Neural cell (in vitro differentiated cells): ENCODE data around the gene DLG4. TPM values are rescaled to one million over a fixed set of nuclear protein-coding genes. Genes with fewer than 3 reads are reported as not detected.

ENCODE experiments used
- H2AFZ ChIP-seq: fragments of 200-600, 300-800 bp; sonication (generic), shearing (Covaris generic); 2 replicates; pipeline ENCODE4 v1.6.0; 2014; ENCODE audit warnings: low read depth, mild to moderate bottlenecking, antibody characterized with exemption, low read length, moderate library complexity
- H3F3A ChIP-seq: fragments of 200-600 bp; shearing (Covaris generic); 2 replicates; pipeline ENCODE4 v1.6.1; 2016; ENCODE audit warnings: mild to moderate bottlenecking, moderate library complexity, mixed read lengths, antibody characterized with exemption, low read length; ENCODE audit not compliant: insufficient read depth, poor library complexity, severe bottlenecking
- H3K27ac ChIP-seq: fragments of 200-600, 300-800 bp; sonication (generic), shearing (Covaris generic); 2 replicates; pipeline ENCODE4 v1.5.1; 2014; ENCODE audit warnings: mild to moderate bottlenecking, low read length, moderate library complexity
- H3K27me3 ChIP-seq: fragments of 300-800, 200-600 bp; sonication (generic), shearing (Covaris generic); 2 replicates; pipeline ENCODE4 v1.6.0; 2014; ENCODE audit warnings: mild to moderate bottlenecking, low read depth, low read length, moderate library complexity; ENCODE audit not compliant: insufficient read depth
- H3K36me3 ChIP-seq: fragments of 300-800, 200-600 bp; sonication (generic), shearing (Covaris generic); 2 replicates; pipeline ENCODE4 v1.5.1; 2014; ENCODE audit warnings: mild to moderate bottlenecking, antibody characterized with exemption, low read length, moderate library complexity; ENCODE audit not compliant: insufficient read depth
- H3K4me2 ChIP-seq: fragments of 300-800, 200-600 bp; sonication (generic), shearing (Covaris generic); 2 replicates; pipeline ENCODE4 v1.6.0; 2014; ENCODE audit warnings: mild to moderate bottlenecking, low read length
- H3K4me3 ChIP-seq: fragments of 300-800, 200-600 bp; sonication (generic), shearing (Covaris generic); 2 replicates; pipeline ENCODE4 v1.5.1; 2014; ENCODE audit warnings: mild to moderate bottlenecking, low read length, moderate library complexity
- H3K79me2 ChIP-seq: fragments of 200-600 bp; shearing (Covaris generic); replicated peaks from 2 replicates; pipeline ENCODE4 v1.6.0; 2014; ENCODE audit warnings: mild to moderate bottlenecking, low read length, moderate library complexity; ENCODE audit not compliant: insufficient read depth
- H3K9ac ChIP-seq: fragments of 300-800, 200-600 bp; sonication (generic), shearing (Covaris generic); 2 replicates; pipeline ENCODE4 v1.6.1; 2016; ENCODE audit warnings: mild to moderate bottlenecking, low read length, mixed read lengths
- H3K9me2 ChIP-seq: fragments of 200-600 bp; shearing (Covaris generic); 2 replicates; pipeline ENCODE4 v1.6.1; 2016; ENCODE audit warnings: mild to moderate bottlenecking, low read length, mixed read lengths; ENCODE audit not compliant: insufficient read depth
- H3K9me3 ChIP-seq: fragments of 200-600, 300-800 bp; sonication (generic), shearing (Covaris generic); 2 replicates; pipeline ENCODE4 v1.6.1; 2016; ENCODE audit warnings: mild to moderate bottlenecking, mixed run types, low read length, moderate library complexity, mixed read lengths
- H4K20me1 ChIP-seq: fragments of 200-600 bp; shearing (Covaris generic); 2 replicates; pipeline ENCODE4 v1.6.1; 2016; ENCODE audit warnings: mild to moderate bottlenecking, mixed run types; ENCODE audit not compliant: insufficient read depth
- CTCF ChIP-seq: fragments of 450-650 bp; IDR thresholded peaks from 2 replicates; pipeline ENCODE4 v1.5.1; 2014; ENCODE audit warnings: antibody characterized with exemption, mild to moderate bottlenecking, moderate library complexity; ENCODE audit not compliant: poor library complexity, severe bottlenecking
- EP300 ChIP-seq: fragments of 450-650 bp; conservative IDR thresholded peaks from 2 replicates; pipeline ENCODE4 v1.6.1; 2014; ENCODE audit warnings: antibody characterized with exemption, mild to moderate bottlenecking, moderate library complexity; ENCODE audit not compliant: poor library complexity, severe bottlenecking
- EZH2 ChIP-seq: fragments of 200-600, 300-800 bp; shearing (Covaris generic), sonication (generic); IDR thresholded peaks from 2 replicates; pipeline ENCODE4 v1.6.1; 2014; ENCODE audit warnings: antibody characterized with exemption, low read length, borderline replicate concordance, mild to moderate bottlenecking; ENCODE audit not compliant: insufficient read depth, poor library complexity, severe bottlenecking
- MXI1 ChIP-seq: fragments of 450-650 bp; conservative IDR thresholded peaks from 2 replicates; pipeline ENCODE4 v1.6.1; 2014; ENCODE audit warnings: antibody characterized with exemption, mild to moderate bottlenecking; ENCODE audit not compliant: poor library complexity, severe bottlenecking
- POLR2AphosphoS5 ChIP-seq: IDR thresholded peaks from 2 replicates; pipeline ENCODE4 v1.6.1; 2012
- RAD21 ChIP-seq: fragments of 450-650 bp; conservative IDR thresholded peaks from 2 replicates; pipeline ENCODE4 v1.6.1; 2014; ENCODE audit warnings: antibody characterized with exemption, mild to moderate bottlenecking, moderate library complexity
- REST ChIP-seq: IDR thresholded peaks from 2 replicates; pipeline ENCODE4 v1.6.1; 2012; ENCODE audit warnings: borderline replicate concordance
- SMC3 ChIP-seq: fragments of 450-650 bp; conservative IDR thresholded peaks from 2 replicates; pipeline ENCODE4 v1.6.1; 2014; ENCODE audit warnings: antibody characterized with exemption, mild to moderate bottlenecking, moderate library complexity; ENCODE audit not compliant: poor library complexity
- TAF1 ChIP-seq: IDR thresholded peaks from 2 replicates; pipeline ENCODE4 v1.6.1; 2012; ENCODE audit warnings: low read depth
- polyA plus RNA-seq: library from polyadenylated mRNA; depleted of rRNA; stranded (reverse); fragments of >200 nt; gene quantifications from 2 replicates; pipeline ENCODE4 v1.2.3, GENCODE V29; 2014

Gene DLG4
- polyA plus RNA-seq, 1 donor from 2014 or later = 126 TPM

- no peaks in the 10 kb centered on the region for H3K27me3 ChIP-seq
- H3F3A ChIP-seq = no peaks in the 10 kb centered on the region
- no peaks in the 10 kb centered on the region for H4K20me1 ChIP-seq
- peak overlapping the region; percentile 75 for H3K4me3 ChIP-seq
- H3K9ac ChIP-seq = peak overlapping the region; percentile 87
- H3K27ac ChIP-seq = peak overlapping the region; percentile 96
- H3K79me2 ChIP-seq = peaks cover 33% of the 10 kb centered on the region
- H3K9me3 ChIP-seq = no peaks in the 10 kb centered on the region
- no peak for TF ChIP-seq POLR2AphosphoS5
- peak; percentile 4 for TF ChIP-seq TAF1
- no peaks in the 10 kb centered on the region for H3K9me2 ChIP-seq
- H3K4me2 ChIP-seq = peak overlapping the region; percentile 82
- H2AFZ ChIP-seq = peak overlapping the region; percentile 46
- H3K36me3 ChIP-seq = no peaks in the 10 kb centered on the region
Measured at GRCh38 chr17:7204336-7204735, 15.3 kb downstream of the DLG4 start.

GRCh38 chr17:7203391-7203790 lies 16.2 kb downstream of the DLG4 start:
- H3K27me3 ChIP-seq = no peaks in the 10 kb centered on the region
- peak overlapping the region; percentile 75 for H3K4me3 ChIP-seq
- H4K20me1 ChIP-seq = no peaks in the 10 kb centered on the region
- H3F3A ChIP-seq = no peaks in the 10 kb centered on the region
- peaks cover 23% of the 10 kb centered on the region for H3K79me2 ChIP-seq
- peak overlapping the region; percentile 87 for H3K9ac ChIP-seq
- H3K9me2 ChIP-seq = no peaks in the 10 kb centered on the region
- H3K36me3 ChIP-seq = no peaks in the 10 kb centered on the region
- H3K9me3 ChIP-seq = no peaks in the 10 kb centered on the region
- no peak for TF ChIP-seq SMC3
- TF ChIP-seq POLR2AphosphoS5 = no peak
- TF ChIP-seq EP300 = no peak
- no peak for TF ChIP-seq TAF1
- TF ChIP-seq CTCF = no peak
- TF ChIP-seq REST = no peak
- TF ChIP-seq EZH2 = no peak
- no peak for TF ChIP-seq RAD21
- TF ChIP-seq MXI1 = no peak
- H3K4me2 ChIP-seq = no peak overlapping the region
- H3K27ac ChIP-seq = peak overlapping the region; percentile 96
- H2AFZ ChIP-seq = no peak overlapping the region
